ENCODE results near the gene CCT5.

CCT5 gene

DNA sequence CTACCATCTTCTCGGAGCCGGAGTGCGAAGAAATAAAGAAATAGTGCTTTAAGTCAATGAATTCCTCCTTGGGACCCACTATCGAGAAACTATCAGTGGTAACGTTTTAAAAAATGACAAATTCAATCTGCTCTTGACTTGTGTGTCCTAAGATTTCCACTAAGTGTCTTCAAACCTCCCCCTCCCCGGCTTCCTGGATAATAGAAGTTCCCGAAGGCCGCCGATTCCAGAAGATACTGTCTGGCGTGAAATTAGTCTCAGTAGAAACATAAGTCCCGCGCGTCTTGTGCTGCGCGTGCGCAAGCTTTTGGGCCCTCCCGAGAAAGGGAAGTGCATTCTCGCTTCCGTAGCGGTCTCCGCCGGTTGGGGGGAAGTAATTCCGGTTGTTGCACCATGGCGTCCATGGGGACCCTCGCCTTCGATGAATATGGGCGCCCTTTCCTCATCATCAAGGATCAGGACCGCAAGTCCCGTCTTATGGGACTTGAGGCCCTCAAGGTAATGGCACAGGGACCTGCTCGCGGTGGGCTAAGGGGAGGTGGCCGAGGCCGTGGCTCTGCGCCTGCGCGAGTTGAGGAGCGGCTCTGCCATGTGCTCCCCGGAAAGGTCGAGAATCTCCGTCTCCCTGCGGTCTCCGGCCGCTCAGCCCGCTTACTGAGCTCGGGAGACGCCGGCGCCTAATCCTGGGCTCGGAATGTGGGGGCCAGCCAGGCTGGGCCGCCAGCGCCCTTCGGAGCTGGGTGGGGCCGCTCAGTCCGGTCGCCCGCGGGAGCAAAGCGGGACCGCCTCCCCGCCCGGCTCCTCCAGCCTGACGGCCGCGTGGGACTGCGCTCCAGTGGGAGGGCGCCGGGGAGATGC lies at the start of gene CCT5:
CCT5 (plus strand) TSS at position 333 of the 858 bp plus-strand sequence; CDS start at position 394, 61 bp downstream.
- DNase-seq = peak; percentile 100

DNA sequence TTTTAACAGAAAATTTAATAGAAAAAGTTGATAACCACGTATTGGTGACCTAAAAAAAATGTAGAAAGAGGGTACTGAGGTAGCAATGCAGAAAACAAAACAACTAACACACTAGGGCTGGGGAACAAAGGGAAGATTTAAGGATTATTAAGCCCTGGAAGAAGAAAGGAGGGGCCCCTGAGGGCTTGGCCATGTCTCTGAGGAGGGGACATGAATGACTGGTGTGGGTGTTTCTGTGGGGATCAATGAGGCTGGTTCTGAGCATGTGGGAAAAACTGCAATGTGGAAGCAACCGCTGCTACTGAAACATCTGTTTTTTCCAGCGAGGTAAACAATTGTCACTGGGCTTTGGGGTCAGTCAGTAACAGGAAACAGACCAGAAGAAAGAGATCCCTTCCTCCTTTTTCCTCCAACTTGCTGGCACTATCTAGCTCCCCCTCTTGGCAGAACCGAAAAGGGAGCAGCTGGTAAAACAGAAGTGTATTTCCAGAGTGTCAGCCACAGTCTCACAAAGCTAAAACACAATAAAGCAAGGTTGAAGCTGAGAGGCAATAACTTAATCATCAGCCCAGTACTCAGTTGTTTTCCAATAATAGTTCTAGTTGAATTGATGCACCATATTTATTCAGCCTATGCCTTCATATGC lies 48.7 kb upstream of the CCT5 start:
- peak; percentile 45 for DNase-seq

DNA sequence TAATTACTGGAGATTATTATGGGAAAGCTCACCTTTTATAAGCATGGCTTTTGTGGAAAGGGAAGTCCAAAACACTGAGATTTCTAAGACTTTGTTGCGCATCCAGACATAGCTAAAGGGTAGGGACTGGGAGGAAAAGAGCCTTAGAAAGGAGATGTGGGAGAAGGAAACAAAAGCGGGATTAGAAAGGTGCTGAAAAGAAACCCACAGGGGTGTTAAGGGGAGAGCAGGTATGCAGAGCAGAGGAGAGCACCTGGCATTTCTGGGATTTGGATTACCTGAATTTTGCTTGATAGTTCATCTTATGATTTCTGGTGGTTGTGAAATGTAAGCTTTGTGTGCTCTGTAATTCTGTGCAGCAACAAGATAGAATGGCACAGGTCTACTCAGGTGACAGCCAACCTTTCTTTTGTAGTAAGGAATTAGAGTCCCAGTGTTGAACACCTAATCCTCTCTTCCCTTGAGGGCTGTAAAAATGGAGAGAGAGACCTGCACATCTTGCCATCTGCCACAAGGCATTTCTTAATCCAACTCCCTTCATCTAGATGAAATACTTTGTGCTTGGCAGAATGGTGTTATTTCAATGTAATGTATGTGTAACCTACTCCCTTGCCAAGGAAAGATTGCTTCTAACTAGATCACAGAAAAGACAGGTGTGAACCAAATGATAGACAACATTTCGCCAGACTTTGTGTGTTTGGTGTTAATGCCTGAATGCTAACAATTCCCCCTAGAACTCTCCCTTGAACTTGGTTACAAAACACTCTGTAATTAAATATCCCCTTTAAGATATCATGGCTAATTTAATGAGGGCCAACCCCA lies 47.8 kb upstream of the CCT5 start:
- DNase-seq = no peak

DNA sequence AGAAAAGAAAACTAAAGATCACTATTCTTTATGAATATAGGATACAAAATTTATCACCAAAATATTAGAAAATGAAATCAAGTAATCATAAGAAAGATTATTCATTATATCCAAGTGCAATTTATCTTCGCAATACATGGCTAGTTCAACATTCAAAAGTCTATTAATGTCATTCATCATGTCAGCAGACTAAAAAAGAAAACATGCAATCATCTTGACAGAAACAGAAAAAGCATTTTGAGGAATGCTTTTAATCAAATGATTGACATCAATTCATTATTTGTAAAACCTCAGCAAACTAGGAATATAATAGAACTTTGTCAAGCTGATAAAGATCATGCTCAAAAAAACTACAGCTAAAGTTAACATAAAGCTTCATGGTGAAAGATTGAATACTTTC lies 41.1 kb upstream of the CCT5 start:
- DNase-seq = no peak

DNA sequence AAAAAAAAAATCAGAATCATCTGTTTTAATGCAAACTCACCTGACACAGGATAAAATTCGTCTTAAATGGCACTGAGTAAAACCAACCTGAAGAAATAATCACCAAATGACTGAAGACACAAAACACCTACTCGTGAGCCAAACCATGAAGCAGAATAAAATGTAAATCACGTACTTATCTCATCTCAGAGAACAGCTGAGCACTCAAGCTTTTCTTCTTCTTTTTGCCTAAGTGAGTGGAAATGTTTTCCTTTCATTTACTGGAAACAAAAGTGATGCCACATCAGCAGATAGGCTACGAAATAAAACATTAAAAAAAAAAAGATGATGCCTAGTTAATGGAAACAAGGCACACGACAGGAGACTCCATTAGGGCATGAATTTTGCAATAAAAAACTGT lies 36.8 kb upstream of the CCT5 start:
- DNase-seq = no peak

DNA sequence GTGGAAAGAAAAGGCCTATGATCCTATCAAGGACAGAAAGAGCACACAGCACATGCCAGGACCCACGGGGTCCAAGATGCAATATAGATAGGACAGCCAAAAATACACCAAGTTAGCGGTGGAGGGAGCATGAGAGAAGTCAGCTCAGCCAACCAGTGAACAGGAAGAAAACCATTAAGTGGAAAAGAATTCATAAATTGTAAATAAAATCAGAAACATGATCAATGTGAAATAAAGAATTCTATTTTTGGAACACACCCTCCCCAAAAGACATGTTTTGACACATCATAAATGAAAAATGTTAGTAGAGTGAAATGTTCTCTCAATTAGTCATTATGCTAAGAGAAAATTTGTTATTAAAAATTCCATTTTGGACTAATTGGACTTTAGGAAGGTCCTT lies 36.0 kb upstream of the CCT5 start:
- DNase-seq = no peak

DNA sequence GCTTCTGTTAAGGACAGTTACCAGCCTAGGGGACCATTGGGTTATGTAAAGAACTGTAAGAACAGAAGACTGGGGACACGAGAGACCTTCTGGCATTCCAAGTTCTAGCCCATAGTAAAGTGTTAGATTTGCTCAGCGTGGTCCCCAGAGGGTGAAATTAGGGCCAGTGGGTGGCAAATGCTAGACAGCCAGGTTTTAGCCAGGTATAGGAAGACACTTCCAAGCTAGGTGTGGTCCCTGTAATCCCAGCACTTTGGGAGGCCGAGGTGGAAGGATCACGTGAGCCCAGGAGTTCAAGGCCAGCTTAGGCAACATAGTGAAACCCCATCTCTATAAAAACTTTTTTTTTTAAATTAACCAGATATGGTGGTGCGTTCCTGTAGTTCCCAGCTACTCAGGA lies 34.7 kb upstream of the CCT5 start:
- DNase-seq = no peak

DNA sequence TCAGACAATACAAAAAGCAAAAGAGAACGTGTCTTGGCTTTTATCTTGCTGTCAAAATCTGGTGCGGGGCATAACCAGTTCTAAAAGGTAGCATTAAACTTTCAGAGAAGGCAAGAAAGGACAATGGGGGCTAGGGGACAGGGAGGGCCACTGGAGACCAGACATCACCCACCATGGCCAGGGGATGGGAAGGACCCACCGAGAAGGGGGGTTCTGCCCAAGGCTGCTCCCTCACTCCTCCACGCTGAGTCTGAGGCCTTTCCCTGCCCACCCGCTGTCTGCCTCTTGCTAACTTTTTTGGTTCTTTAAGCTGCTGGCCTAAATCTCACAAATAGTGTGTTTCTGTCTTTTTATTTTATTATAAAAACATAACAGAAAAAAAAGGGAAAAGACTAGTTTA lies 34.0 kb upstream of the CCT5 start:
- no peak for DNase-seq

DNA sequence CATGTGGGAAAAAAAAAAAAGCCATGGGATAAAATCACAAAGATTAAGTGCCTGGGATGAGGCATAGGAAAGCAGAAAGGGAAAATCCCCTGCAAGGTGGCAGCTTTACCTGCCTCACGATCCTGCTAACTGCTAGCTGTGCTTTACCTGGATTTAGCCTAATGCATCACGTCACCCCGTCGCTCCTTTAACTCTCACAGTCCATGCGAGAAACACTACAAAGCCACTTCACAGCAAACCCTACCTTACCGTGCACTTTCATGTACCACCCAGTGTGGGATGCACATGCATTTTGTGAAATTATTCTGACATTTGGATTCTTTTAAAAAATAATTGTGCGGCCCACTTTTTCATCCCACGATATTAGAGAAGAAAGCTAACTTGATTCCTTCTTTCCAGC lies 31.4 kb upstream of the CCT5 start:
- DNase-seq = no peak

DNA sequence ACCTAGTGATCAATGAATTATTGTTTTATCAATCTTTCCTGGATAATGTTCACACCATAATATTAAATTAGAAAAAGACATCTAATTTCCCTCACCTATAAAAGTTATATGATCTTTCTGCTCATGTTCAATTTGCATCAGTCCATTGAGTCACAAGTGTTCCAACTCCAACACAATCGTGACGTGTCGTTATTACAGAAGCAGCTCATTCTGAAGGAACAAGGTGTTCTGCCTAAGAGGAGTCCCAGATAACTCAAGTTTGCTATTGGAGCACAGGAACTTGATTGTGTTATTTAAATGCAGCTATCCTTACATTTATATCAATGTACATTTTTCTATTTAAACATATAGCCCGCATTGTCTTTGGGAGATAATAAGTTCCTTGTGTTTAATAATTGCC lies 31.0 kb upstream of the CCT5 start:
- no peak for DNase-seq

DNA sequence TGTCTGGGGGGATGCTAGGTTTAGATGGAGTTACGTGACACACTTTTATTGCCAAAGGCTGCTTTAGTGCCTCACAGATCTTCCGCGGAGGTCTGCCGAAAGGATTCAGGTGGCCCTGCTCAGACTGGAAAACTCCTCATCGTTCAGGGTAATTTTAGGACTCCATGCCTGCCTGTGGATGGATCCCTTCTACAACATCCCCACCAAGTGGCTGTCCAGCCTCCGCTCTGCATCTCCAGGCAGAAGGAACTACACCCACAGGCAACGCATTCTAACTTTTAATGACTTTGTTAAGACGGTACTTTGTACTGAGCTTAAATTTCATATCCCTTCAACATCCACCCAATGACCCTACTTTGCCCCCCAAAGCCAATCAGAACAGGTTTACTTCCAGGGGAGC lies 29.8 kb upstream of the CCT5 start:
- DNase-seq = no peak

DNA sequence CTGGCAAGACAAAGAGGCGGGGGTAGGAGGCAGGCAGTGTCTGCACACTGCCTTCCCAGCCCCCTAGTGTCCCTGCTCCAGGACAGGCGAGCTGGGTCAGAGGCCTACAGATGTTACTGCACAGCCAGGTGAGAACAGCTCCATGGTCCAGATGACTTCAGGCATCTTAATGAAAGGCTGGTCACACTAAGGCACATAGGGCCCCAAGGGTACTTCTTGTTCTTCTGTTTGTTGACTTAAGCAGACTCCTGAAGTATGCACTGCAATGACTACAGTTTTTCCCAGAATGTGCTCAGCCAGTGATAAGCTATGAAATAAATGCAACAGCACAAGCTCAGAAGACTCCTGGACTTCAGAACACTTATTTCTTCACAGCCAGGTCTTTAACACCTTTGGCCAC lies 27.8 kb upstream of the CCT5 start:
- no peak for DNase-seq

DNA sequence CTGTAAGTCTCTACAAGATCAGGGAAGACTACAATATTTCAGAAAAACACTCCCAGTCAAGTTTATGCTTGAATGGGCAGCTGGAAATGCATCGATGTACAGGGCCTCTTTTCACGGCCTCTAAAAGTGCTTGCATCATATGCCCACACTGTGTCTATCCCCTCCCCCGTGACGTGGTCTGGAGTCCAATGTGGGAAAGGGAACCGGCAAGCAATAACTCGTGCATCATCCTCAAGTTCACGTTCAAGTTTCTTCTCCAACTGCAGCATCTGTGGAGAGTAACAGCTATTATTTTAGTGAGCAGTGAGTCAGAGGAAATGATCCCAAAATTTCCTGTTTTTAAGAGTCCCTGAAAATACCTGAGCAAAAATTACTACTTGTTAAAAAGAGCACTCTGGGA lies 22.7 kb upstream of the CCT5 start:
- no peak for DNase-seq

DNA sequence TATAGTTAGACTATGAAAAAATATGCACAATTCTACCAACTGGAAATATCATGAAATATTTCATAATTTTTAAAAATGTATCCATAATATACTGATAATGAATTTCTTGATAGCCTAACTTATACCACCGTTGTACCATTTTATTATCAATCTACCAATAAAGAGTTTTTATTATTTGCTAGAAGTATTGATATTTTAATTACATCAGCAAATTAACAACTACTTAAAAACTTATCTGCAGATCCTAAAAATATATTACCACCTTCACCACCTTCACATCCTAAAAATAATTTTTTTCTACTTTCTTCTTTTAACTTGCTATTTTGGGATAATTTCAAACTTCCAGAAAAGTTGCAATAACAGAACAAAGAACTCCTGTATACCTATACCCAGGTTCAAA lies 21.8 kb upstream of the CCT5 start:
- DNase-seq = no peak

DNA sequence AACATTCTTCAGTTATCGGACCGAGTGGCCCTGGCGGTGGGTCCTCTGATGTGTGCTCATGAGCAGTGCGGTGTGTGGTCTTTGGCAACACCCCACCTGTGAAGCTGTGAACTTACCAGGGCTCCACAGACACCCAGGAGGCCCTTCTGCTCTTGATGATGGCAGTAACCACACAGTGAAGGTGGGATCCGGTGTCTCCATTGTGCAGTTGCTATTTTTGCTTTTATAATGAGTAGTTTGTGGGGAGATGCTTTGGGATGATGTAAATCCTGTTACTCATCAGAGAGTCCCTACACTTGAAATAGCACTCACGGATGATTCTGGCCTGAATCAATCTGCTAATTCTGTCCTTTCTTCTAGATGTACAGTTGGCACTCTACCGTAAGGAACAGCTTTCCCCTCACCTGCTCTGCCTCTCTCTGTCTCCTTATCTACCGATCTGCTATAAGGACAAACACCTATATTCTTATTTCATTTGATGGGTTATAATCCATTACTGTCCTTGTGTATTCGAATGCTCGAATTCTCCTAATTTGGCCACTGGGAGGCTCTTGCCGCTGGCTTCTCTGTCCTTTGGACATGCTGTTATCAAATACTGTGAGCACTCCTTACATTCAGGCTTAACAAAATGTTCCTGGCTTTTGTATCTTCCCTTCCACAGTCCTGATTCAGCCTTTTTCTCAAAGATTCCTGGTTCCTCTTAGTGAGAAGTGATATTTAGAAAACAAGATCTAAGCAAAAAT lies 20.6 kb upstream of the CCT5 start:
- DNase-seq = no peak

DNA sequence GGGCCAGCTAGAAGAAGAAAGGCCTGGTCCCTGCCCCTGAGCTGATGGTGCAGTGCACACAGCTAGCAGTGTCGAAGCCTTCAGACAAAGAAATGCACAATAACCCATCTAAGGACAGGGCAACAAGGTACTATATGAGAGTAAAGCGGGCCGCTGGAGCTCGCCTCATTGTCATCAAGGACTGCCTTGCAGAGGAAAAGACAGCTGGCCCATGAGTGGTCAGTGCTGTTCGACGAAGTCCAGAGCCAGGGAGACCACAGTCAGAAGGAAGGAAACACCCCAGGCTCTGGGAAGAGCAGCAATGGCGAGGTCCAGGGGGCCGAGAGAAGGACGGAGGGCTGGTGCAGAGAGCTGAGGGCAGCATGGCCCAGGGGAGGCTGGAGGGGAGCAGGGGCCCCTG lies 17.7 kb upstream of the CCT5 start:
- no peak for DNase-seq

DNA sequence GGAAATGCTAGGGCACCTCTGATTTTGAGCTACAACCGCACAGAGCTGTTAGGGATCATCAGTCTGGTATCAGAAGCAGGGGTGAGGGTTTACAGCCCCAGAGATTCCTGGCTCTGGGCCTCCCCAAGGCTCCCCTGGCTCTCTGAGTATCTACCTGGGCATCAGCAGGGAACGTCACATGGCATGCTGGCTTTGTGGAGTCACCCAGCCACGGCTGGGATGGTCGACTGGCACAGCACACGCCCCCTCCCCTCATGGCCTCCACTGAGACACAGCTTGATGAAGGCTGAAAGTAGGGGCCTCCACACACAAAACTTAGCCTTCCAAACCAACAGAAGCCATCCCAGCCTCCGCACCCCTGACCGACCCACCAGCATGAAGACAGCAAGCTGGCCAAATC lies 17.1 kb upstream of the CCT5 start:
- no peak for DNase-seq

DNA sequence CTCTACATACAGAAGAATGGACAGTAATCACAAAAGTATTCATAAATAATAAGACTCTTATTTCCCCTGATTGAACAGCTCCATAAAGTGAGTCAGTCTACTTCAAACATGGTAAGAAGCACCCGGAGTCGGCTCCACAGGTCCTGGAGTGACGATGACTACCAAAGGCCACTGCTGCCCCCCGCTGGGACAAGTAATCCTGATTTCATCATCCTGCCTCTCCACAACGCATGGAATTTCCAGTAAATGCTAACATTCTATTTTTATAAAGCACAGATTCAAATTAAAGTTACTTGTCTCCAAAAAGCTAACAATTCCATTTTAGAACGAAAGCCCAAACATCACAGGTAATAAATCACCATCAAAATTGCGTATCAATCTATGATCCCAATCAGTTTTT lies 16.6 kb upstream of the CCT5 start:
- DNase-seq = no peak

DNA sequence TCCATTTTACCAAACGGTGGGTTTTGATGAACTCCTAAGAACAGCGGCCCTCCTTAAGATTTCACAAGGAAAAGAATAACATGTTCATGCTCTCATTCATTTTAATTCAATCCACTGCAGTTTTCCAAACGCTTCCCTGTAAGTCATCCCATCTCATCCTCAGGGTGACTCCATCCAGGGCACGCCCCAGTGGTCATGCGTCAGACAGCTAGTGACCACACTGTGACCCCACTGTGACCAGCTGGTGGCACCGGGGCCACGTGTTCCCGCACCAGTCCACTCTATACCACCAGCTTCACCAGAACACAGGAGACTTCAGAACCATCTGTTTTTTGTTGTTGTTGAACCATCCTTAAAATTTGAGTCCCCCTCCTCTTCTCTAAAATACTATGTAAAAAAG lies 14.7 kb upstream of the CCT5 start:
- no peak for DNase-seq

DNA sequence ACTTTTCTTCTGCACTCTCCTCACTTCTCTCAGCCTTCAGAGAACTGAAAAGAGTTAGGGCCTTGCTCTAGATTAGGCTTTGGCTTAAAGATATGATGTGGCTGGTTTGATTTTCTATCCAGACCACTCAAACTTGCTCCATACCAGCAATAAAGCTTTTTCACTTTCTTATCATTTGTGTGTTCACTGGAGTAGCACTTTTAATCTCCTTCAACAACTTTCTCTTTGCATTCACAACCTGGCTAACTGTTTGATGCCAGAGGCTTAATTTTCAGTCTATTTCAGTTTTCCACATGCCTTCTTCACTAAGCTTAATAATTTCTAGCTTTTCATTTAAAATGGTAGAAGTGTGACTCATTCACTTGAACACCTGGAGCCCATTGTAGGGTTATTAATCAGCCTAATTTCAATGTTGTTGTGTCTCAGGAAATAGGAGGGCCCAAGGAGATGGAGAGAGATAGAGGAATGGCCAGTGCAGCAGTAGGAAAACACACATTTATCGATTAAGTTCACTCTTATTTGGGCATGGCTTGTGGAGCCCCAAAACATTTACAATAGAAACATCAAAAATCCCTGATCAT lies 6.3 kb upstream of the CCT5 start:
- DNase-seq = no peak

DNA sequence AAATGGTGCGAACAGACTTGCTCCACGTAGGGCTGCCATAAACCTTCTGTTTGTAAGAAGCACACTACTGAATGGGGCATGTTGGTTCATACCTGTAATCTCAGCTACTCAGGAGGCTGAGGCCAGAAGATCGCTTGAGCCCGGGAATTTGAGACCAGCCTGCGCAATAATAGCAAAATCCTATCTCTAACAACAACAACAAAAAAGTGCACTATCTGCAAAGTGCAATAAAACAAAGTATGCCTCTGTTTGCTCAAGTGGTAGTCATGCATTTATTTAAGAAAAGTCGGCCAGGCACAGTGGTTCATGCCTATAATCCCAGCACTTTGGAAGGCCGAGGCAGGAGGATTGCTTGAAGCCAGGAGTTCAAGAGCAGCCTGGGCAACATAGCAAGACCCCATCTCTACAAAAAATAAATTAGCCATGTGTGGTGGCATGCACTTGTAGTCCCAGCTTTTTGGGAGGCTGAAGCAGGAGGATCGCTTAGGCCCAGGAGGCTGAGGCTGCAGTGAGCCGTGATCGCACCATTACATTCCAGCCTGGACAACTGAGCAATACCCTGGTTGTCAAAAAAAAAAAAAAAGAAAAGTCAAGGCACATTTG lies 5.6 kb upstream of the CCT5 start:
- DNase-seq = no peak

DNA sequence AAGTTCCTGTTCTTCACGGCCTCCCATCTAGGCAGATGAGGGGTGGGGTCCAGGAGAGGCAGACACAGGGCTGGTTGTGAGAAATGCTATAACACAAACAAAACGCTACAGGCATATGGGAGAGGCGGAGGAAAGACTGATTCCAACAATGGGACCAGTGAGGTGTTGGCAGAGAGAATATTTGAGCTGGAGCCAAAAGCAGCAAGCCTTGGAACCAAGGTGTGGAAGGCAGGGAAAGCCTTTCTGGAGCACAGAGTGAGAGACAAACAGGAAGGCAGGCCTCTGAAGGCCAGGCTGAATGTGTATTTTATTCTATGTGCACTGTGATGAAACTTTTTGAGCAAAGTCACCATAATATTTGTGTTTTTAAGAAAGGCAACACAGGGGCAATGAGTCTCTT lies 3.3 kb upstream of the CCT5 start:
- DNase-seq = no peak
